ENCODE data around the gene EHBP1L1.

EHBP1L1 gene

DNA sequence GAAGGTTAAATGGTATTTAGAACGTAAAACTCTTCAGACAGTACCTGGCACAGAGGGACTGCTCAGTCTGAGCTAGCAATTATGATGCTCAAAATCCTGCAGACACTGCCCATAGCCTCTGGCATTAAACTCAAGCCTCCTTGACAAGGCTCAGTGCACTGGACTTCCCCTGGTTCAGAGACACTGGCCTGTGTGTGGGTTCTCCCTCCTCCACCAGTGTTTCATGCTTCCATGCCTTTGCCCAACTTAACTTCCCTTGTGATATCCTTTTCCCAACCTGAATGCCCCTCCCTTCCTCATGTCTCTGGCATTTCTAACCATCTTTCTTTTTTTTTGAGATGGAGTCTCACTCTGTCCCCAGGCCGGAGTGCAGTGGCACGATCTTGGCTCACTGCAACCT is 26.8 kb upstream of the EHBP1L1 start:
- H3K9me3 Mint-ChIP-seq = no peaks in the 10 kb centered on the region
- no peak for DNase-seq
- H3K4me3 Mint-ChIP-seq = no peak overlapping the region
- peaks cover 69% of the 10 kb centered on the region for H3K4me1 Mint-ChIP-seq
- H3K36me3 Mint-ChIP-seq (ENCODE audit: low read depth) = peaks cover 5% of the 10 kb centered on the region
- TF ChIP-seq, protein P1, sequence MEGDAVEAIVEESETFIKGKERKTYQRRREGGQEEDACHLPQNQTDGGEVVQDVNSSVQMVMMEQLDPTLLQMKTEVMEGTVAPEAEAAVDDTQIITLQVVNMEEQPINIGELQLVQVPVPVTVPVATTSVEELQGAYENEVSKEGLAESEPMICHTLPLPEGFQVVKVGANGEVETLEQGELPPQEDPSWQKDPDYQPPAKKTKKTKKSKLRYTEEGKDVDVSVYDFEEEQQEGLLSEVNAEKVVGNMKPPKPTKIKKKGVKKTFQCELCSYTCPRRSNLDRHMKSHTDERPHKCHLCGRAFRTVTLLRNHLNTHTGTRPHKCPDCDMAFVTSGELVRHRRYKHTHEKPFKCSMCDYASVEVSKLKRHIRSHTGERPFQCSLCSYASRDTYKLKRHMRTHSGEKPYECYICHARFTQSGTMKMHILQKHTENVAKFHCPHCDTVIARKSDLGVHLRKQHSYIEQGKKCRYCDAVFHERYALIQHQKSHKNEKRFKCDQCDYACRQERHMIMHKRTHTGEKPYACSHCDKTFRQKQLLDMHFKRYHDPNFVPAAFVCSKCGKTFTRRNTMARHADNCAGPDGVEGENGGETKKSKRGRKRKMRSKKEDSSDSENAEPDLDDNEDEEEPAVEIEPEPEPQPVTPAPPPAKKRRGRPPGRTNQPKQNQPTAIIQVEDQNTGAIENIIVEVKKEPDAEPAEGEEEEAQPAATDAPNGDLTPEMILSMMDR (IDR thresholded peaks at IDR 0.05) = no peak
- peaks cover 83% of the 10 kb centered on the region for H3K27me3 Mint-ChIP-seq (ENCODE audit: low read depth, poor library complexity)
- no peak overlapping the region for H3K27ac Mint-ChIP-seq

DNA sequence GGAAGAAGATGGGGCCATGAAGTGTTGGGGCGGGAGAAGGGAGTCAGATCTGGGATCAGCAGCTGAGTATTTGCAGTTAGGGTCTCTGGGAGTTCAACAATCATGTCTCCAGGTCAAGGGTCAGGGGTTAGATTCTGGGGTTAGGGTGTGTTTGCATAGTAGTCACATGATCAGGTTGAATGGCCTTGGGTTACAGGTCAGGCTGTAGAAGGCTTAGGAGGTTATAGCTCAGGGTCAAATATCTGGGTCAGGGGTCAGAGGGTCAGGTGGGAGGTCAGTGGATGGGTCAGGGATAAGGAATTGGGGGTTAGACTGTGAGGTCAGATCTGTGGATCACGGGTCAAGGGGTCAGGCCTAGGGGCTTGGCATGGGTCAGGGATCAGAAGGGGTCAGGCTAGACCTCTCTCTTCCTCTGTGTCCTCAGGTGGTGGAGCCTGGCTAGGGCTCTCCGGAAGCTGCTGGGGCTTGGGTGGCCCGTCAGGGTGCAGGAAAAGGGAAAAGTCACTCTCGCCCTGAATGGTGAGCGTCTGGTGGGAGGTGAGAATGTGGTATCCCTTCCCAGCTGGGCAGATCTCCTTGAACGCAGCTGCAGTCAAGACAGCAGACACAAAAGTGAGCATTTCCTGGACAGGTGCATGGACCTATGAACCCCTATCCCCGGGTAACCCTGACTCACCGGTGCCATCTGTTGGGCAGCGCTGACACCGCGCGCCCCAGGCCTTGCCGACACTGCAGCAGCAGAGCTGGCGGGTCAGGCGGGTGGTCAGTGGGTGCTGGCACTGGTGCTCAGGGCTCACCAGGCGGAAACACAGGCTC is 24.1 kb upstream of the EHBP1L1 start:
- H3K4me3 Mint-ChIP-seq = no peak overlapping the region
- TF ChIP-seq, protein P1 (IDR thresholded peaks at IDR 0.05) = peak; percentile 31
- peaks cover 73% of the 10 kb centered on the region for H3K27me3 Mint-ChIP-seq (ENCODE audit: low read depth, poor library complexity)
- H3K4me1 Mint-ChIP-seq = peaks cover 71% of the 10 kb centered on the region
- H3K9me3 Mint-ChIP-seq = no peaks in the 10 kb centered on the region
- DNase-seq = peak; percentile 62
- H3K36me3 Mint-ChIP-seq (ENCODE audit: low read depth) = peaks cover 5% of the 10 kb centered on the region
- no peak overlapping the region for H3K27ac Mint-ChIP-seq

DNA sequence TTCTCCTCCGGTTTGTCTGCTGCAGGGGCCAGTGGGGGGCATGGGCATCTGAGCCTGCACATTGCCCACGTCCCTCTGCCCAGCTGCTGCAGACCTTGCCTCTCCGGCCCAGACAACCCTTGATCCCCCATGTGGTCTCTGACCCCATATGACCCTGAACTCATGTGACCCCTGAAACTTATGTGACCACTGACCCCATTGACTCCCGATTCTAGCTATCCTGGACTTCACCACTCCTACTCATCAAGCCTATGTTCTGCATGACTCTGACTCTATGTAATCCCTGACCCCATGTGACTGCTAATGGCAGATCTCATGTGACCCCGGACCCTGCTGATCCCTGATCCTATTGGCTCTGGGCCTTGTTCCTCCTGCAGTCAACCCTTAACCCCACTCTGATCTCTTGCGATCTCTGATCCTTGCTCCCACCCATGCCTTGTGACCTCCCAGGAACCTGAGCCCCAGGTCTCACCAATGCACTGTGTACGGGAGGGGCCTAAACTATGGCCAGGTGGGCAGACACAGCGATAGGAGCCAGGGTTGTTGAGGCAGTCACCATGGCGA is 23.4 kb upstream of the EHBP1L1 start:
- Mint-ChIP-seq H3K36me3 (ENCODE audit: low read depth) (peaks cover 5% of the 10 kb centered on the region), H3K9me3 (no peaks in the 10 kb centered on the region), H3K4me1 (peaks cover 76% of the 10 kb centered on the region), H3K27ac (peak overlapping the region; percentile 74), H3K27me3 (ENCODE audit: low read depth, poor library complexity) (peaks cover 66% of the 10 kb centered on the region), H3K4me3 (no peak overlapping the region)
- DNase-seq = no peak
- TF ChIP-seq, protein P1 (IDR thresholded peaks at IDR 0.05) = no peak

DNA sequence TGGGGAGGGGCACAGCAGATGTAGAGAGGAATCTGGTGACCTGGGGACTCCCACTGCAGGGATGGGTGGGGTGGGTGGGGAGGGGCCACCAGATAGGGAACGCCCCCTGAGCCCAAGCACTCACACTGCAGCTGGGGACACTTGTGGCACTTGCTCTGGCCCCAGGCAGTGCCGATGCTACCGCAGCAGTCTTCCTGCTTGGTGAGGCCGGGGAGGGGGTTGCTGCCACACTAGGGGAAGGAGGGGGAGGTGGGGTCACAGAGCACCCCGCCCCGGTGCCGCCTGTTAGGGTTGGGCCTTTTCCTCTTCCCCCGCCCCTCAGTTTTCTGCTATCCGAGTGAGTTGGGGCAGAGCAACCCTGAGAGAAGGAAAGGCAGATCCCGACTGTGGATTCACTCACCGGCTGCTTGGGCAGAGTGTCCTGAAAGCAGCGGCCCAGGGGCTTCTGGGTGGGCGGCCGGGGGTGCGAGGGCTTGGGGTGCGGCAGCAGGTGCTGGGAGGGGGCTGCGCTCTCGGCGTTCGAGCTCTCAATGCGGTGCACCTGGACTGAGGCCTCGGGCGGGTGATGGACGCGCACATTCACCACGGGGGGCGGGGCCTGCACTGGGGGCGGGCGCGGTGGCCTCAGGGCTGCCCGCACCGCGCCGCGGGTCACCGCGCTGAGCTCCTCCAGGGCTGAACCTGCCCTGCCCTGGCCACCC is 22.4 kb upstream of the EHBP1L1 start:
- TF ChIP-seq, protein P1 (IDR thresholded peaks at IDR 0.05) = no peak
- Mint-ChIP-seq H3K27me3 (ENCODE audit: low read depth, poor library complexity) (peaks cover 56% of the 10 kb centered on the region), H3K27ac (no peak overlapping the region), H3K4me1 (peaks cover 68% of the 10 kb centered on the region), H3K36me3 (ENCODE audit: low read depth) (peaks cover 5% of the 10 kb centered on the region), H3K9me3 (no peaks in the 10 kb centered on the region), H3K4me3 (no peak overlapping the region)
- DNase-seq = peak; percentile 65

DNA sequence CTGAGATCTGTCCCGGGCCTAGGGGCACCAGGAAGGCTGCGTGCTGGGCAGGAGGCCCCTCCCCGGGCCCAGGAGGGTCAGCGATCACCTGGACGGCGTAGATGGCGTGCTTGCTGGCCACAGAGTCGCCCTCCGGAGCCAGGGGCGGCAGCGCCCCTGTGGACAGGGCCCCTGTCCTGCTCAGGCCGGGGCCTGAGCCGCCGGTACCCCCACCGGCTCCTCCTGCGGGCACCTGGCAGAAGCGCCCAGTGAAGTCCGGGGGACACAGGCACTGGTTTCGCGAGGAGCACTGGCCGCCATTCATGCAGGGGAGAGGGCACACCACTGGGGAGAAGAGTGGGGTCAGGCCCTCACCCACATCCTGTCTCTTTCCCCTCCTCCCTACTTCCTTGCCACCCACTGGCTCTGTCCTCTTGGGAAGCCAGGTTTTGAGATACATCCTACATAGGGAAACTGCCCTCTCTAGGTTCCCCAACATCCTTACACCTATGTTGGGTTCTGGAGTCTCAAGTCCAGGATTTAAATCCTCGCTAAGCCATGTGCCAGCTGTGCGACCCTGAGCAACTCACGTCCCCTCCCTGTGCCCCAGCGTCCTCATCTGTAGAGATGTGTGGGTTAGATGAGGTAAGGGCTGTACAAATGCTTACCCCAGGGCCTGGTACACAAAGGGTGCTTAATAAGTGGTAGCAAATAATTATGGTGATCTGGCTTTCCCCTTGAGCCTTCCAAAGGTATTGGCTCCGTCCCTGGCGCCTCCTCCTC is 21.6 kb upstream of the EHBP1L1 start:
- H3K27me3 Mint-ChIP-seq (ENCODE audit: low read depth, poor library complexity) = peaks cover 48% of the 10 kb centered on the region
- H3K4me1 Mint-ChIP-seq = peaks cover 65% of the 10 kb centered on the region
- H3K9me3 Mint-ChIP-seq = no peaks in the 10 kb centered on the region
- no peak overlapping the region for H3K27ac Mint-ChIP-seq
- H3K4me3 Mint-ChIP-seq = peak overlapping the region; percentile 56
- peaks cover 1% of the 10 kb centered on the region for H3K36me3 Mint-ChIP-seq (ENCODE audit: low read depth)
- TF ChIP-seq, protein P1 (IDR thresholded peaks at IDR 0.05) = no peak
- DNase-seq = no peak

Measured in nephron progenitor cell (in vitro differentiated cells).